ENCODE measurements around the gene DVL3.

GRCh38 chr3:184166671-184167070, 11.5 kb downstream of the DVL3 start:
- no peak for TF ChIP-seq YY1 (IDR thresholded peaks at IDR 0.05; ENCODE audit: insufficient read depth, insufficient read length)
- TF ChIP-seq ZNF274 (IDR thresholded peaks at IDR 0.05; ENCODE audit: low read depth, low read length): no peak

Data from NT2/D1 (cell line).